Activated naive CD4-positive, alpha-beta T cell treated with anti-CD3 and anti-CD28 coated beads for 36 hours (primary cell): ENCODE measurements around the gene USP14. TPM values are rescaled to one million over a fixed set of nuclear protein-coding genes. Genes with fewer than 3 reads are reported as not detected.
"Not testable (repeated sequence)": the region's sequence is repeated elsewhere in the genome, so short reads cannot be mapped to it uniquely, and the experiment has no call there.

Experiments used
- CTCF ChIA-PET: fragments of 350-600 bp; sonication (Branson Sonifier 250); formaldehyde crosslinking; loops from one replicate; lab custom pipeline; 2021; ENCODE audit warnings: antibody characterized with exemption; lab: Charles Lee
- DNase-seq: peaks from one replicate; pipeline ENCODE4 v3.0.0-alpha.2; 2020
- H3K27ac Mint-ChIP-seq: one replicate; pipeline ENCODE4 v1.8.0; 2021; ENCODE audit warnings: mild to moderate bottlenecking, mixed read lengths
- H3K27me3 Mint-ChIP-seq: one replicate; pipeline ENCODE4 v1.8.0; 2021; ENCODE audit warnings: low read depth, mixed read lengths
- H3K36me3 Mint-ChIP-seq: one replicate; pipeline ENCODE4 v1.8.0; 2021; ENCODE audit warnings: low read depth, mixed read lengths
- H3K4me1 Mint-ChIP-seq: one replicate; pipeline ENCODE4 v1.8.0; 2021; ENCODE audit warnings: low read depth, mixed read lengths
- H3K4me3 Mint-ChIP-seq: one replicate; pipeline ENCODE4 v1.8.0; 2021; ENCODE audit warnings: mild to moderate bottlenecking, moderate library complexity, mixed read lengths
- H3K9me3 Mint-ChIP-seq: one replicate; pipeline ENCODE4 v1.8.0; 2021; ENCODE audit warnings: mixed read lengths
- intact Hi-C: fragments of 100-400 bp; cut with micrococcal nuclease; formaldehyde crosslinking; loops from one replicate; pipeline ENCODE4 v1.15.1; 2023
- total RNA-seq, 2 experiments: library from RNA; stranded (reverse); gene quantifications; one replicate each; pipeline ENCODE4 v1.2.3, GENCODE V29; 2021

The USP14 gene
- total RNA-seq, result 10 to 100 TPM; 90.0 to 96.6 TPM

- DNase-seq, result peak; percentile 99
- Mint-ChIP-seq H3K27me3 (no peaks in the 10 kb centered on the region), H3K9me3 (no peaks in the 10 kb centered on the region), H3K4me3 (peak within 1 kb of the TSS; percentile 85), H3K27ac (peak within 1 kb of the TSS; percentile 92), H3K36me3 (peaks cover 4% of the 10 kb centered on the region), H3K4me1 (peaks cover 37% of the 10 kb centered on the region)
- CTCF ChIA-PET, result interaction anchor here (0.9 to 1.3 kb wide), 3 partner anchors 26 to 109 kb away, joined by 3 to 5 read pairs (median 3); partner anchors contain the start of gene THOC1
- intact Hi-C loops, result loop anchor here (1.0 to 2.0 kb wide), 6 partner anchors 48 to 655 kb away; partner anchors contain the start of genes CLUL1 and THOC1
Observed at GRCh38 chr18:158128-159036, at the start of gene USP14. Gene USP14, plus strand, starts transcription at chr18:158557. Its CDS starts 142 bp downstream, at chr18:158699.

GRCh38 chr18:108665-109063, 49.7 kb upstream of the USP14 start:
- H3K4me3 Mint-ChIP-seq, H3K36me3 Mint-ChIP-seq, CTCF ChIA-PET, intact Hi-C loops, H3K27me3 Mint-ChIP-seq, DNase-seq, H3K27ac Mint-ChIP-seq: not testable (repeated sequence)
- Mint-ChIP-seq H3K9me3 (peaks cover 23% of the 10 kb centered on the region), H3K4me1 (peaks cover 18% of the 10 kb centered on the region)

DNA sequence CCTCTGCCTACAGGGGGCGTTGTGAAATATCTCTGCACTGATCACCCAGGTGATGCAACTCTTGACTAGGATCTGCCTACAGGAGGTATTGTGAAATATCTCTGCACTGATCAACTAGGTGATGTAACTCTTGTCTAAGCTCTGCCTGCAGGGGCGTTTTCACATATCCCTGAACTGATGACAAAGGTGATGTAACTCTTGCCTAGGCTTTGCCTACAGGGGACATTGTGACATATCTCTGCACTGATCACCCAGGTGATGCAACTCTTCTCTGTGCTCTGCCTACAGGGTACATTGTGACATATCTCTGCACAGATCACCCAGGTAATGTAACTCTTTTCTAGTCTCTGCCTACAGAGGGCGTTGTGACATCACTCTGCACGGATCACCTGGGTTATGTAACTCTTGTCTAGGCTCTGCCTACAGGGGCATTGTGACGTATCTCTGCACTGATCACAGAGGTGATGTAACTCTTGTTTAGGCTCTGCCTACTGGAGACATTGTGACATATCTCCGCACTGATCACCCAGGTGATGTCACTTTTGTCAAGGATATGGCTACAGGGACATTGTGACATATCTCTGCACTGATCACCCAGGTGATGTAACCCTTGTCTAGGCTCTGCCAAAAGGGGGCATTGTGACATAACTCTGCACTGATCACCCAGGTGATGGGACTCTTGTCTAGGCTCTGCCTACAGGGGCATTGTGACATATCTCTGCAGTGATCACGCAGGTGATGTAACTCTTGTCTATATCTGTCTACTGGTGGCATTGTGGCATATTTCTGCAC, 49.0 kb upstream of the USP14 start:
- CTCF ChIA-PET, intact Hi-C loops: not testable (repeated sequence)
- H3K27ac Mint-ChIP-seq, result peak overlapping the region; percentile 43

DNA sequence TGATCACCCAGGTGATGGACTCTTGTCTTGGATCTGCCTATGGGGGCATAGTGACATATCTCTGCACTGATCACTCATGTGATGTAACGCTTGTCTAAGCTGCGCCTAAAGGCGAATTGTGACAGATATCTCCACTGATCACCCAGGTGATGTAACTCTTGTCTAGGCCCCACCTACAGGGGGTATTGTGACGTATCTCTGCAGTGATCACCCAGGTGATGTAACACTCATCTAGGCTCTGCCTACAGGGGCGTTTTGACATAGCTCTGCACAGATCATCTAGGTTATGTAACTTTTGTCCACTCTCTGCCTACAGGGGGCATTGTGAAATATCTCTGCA, 48.5 kb upstream of the USP14 start:
- CTCF ChIA-PET, H3K27me3 Mint-ChIP-seq, H3K4me3 Mint-ChIP-seq, H3K36me3 Mint-ChIP-seq: not testable (repeated sequence)
- H3K4me1 Mint-ChIP-seq, result peaks cover 16% of the 10 kb centered on the region
- intact Hi-C loops, result loop anchor here (2.0 to 5.0 kb wide), 8 partner anchors 49 to 721 kb away; partner anchors contain the start of genes CLUL1, ENOSF1, THOC1 and USP14
- DNase-seq, result peak; percentile 31
- peak overlapping the region; percentile 43 for H3K27ac Mint-ChIP-seq
- peaks cover 23% of the 10 kb centered on the region for H3K9me3 Mint-ChIP-seq

More for the DNA sequence above, 49.0 kb upstream of the USP14 start:
- H3K4me3 Mint-ChIP-seq, H3K36me3 Mint-ChIP-seq, H3K27me3 Mint-ChIP-seq: not testable (repeated sequence)
- Mint-ChIP-seq H3K9me3 (peaks cover 23% of the 10 kb centered on the region), H3K4me1 (peaks cover 16% of the 10 kb centered on the region)
- DNase-seq, result peak; percentile 62

GRCh38 chr18:110351-111201, 47.8 kb upstream of the USP14 start:
- H3K9me3 Mint-ChIP-seq, result peaks cover 23% of the 10 kb centered on the region
- not testable (repeated sequence) for H3K36me3 Mint-ChIP-seq

GRCh38 chr18:111306-112014, 46.9 kb upstream of the USP14 start:
- Mint-ChIP-seq H3K4me1 (peaks cover 16% of the 10 kb centered on the region), H3K9me3 (peaks cover 23% of the 10 kb centered on the region), H3K27me3 (no peaks in the 10 kb centered on the region), H3K4me3 (peak overlapping the region; percentile 84), H3K36me3 (peaks cover 4% of the 10 kb centered on the region), H3K27ac (peak overlapping the region; percentile 96)
- CTCF ChIA-PET, result no interaction called here
- intact Hi-C loops, result loop anchor here (2.0 to 5.0 kb wide), 8 partner anchors 47 to 719 kb away; partner anchors contain the start of genes CLUL1, ENOSF1, THOC1 and USP14
- peak; percentile 69 for DNase-seq

More at GRCh38 chr18:110351-111201, 47.8 kb upstream of the USP14 start:
- peak; percentile 61 for DNase-seq
- CTCF ChIA-PET, H3K27me3 Mint-ChIP-seq: not testable (repeated sequence)
- Mint-ChIP-seq H3K4me1 (peaks cover 16% of the 10 kb centered on the region), H3K4me3 (peak overlapping the region; percentile 84), H3K27ac (peak overlapping the region; percentile 96)
- intact Hi-C loops, result loop anchor here (2.0 to 5.0 kb wide), 8 partner anchors 48 to 720 kb away; partner anchors contain the start of genes CLUL1, ENOSF1, THOC1 and USP14

GRCh38 chr18:112015-112733, 46.2 kb upstream of the USP14 start:
- H3K27me3 Mint-ChIP-seq, DNase-seq, CTCF ChIA-PET, H3K36me3 Mint-ChIP-seq, H3K27ac Mint-ChIP-seq: not testable (repeated sequence)
- Mint-ChIP-seq H3K4me3 (peak overlapping the region; percentile 40), H3K9me3 (peaks cover 21% of the 10 kb centered on the region), H3K4me1 (peaks cover 16% of the 10 kb centered on the region)
- intact Hi-C loops, result loop anchor here (5.0 kb wide), 1 partner anchor 485 kb away; the partner anchor contains the start of gene CLUL1

DNA sequence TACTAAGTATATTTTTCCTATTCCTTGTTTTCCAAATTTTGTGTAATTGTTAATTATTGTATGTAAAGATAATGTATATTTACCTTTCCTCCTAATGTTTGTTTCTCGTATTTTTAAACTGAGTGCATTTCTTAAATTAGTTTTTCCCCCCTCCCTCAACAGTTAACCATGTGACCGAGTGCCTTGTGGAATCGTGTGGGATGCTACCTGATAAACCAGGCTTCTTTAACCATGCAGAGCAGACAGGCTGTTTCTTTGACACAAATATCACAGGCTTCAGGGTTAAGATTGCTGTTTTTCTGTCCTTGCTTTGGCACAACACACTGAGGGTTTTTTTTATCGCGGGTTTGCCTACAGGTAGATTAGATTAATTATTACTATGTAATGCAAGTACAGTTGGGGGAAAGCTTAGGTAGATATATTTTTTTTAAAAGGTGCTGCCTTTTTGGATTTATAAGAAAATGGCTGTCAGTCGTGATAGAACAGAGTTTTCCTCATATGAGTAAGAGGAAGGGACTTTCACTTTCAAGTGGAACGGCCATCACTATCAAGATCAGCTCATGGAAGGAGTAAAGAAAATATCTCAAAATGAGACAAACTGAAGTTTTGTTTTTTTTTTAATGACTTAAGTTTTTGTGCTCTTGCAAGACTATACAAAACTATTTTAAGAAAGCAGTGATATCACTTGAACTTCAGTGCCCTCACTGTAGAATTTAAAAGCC, 37.7 kb upstream of the USP14 start:
- intact Hi-C loops, H3K4me1 Mint-ChIP-seq, H3K27ac Mint-ChIP-seq, DNase-seq, H3K4me3 Mint-ChIP-seq, H3K36me3 Mint-ChIP-seq, CTCF ChIA-PET, H3K27me3 Mint-ChIP-seq, H3K9me3 Mint-ChIP-seq: not testable (repeated sequence)

DNA sequence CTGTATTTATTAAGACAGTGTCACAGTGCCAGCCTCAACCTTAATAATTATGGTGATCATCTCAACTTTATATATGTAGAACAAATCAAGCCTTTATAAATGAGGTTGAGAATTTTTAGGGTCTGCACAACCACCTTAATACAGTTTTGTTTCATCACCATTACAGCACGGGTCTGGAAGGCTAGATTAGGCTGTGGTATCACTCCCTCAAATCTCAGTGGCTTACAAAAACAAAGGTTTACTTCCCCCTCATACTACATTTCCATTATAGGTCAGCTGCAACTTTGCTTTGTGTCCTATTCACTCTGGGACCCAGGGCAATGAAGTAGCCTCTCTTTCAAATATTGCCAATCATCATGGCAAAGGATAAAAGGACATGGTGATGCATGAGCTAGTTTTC, 23.3 kb upstream of the USP14 start:
- CTCF ChIA-PET, result interaction anchor here (0.8 kb wide), 1 partner anchor 12 kb away, joined by 3 read pairs; no protein-coding TSS in a partner anchor
- Mint-ChIP-seq H3K36me3 (no peaks in the 10 kb centered on the region), H3K9me3 (peaks cover 2% of the 10 kb centered on the region), H3K27ac (no peak overlapping the region), H3K4me1 (no peaks in the 10 kb centered on the region), H3K27me3 (no peaks in the 10 kb centered on the region), H3K4me3 (no peak overlapping the region)
- DNase-seq, result no peak
- intact Hi-C loops, result no loop called here

GRCh38 chr18:136433-136832, 21.9 kb upstream of the USP14 start:
- Mint-ChIP-seq H3K4me1 (no peaks in the 10 kb centered on the region), H3K27ac (no peak overlapping the region), H3K27me3 (no peaks in the 10 kb centered on the region), H3K4me3 (no peak overlapping the region), H3K9me3 (no peaks in the 10 kb centered on the region), H3K36me3 (no peaks in the 10 kb centered on the region)
- DNase-seq, result peak; percentile 40
- intact Hi-C loops, result no loop called here
- CTCF ChIA-PET, result no interaction called here
